ENCODE data around the gene C1orf226. TPM values are rescaled to one million over a fixed set of nuclear protein-coding genes. Genes with fewer than 3 reads are reported as not detected.
A peak's percentile ranks its signal among the peaks of the same experiment; 100 is the strongest.

Gene C1orf226
- total RNA-seq, 3 donors from 2014 or later = 29.1 to 31.2 (median 30.0) TPM

DNA sequence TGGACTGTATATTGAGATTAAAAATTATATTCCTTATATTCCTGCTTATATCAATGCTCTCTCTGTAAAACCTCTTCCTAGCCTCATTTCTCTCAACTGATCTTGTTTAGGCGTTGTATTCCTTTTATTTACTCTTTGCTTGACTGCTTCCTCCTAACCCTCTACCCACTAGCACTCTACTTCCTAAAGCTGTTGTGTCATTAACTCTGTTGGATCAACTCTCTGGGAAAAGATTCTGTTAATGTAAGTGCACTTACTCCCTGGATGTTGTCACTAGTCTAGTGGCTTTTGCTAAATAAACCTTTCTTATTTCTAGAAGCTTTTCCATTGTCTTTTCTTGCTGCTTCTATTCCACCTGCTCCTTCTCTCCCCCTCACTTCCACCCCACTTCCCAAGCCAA, 11.4 kb upstream of the C1orf226 start:
- intact Hi-C loops (cut with DNase I, micrococcal nuclease) = no loop called here
- Histone ChIP-seq H3K4me1 (ENCODE audit: low read depth) (peaks cover 35% of the 10 kb centered on the region), H3K36me3 (ENCODE audit: low read depth) (no peaks in the 10 kb centered on the region), H3K4me3 (no peak overlapping the region), H3K9me3 (no peaks in the 10 kb centered on the region)
- TF ChIP-seq, protein P1, sequence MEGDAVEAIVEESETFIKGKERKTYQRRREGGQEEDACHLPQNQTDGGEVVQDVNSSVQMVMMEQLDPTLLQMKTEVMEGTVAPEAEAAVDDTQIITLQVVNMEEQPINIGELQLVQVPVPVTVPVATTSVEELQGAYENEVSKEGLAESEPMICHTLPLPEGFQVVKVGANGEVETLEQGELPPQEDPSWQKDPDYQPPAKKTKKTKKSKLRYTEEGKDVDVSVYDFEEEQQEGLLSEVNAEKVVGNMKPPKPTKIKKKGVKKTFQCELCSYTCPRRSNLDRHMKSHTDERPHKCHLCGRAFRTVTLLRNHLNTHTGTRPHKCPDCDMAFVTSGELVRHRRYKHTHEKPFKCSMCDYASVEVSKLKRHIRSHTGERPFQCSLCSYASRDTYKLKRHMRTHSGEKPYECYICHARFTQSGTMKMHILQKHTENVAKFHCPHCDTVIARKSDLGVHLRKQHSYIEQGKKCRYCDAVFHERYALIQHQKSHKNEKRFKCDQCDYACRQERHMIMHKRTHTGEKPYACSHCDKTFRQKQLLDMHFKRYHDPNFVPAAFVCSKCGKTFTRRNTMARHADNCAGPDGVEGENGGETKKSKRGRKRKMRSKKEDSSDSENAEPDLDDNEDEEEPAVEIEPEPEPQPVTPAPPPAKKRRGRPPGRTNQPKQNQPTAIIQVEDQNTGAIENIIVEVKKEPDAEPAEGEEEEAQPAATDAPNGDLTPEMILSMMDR (IDR thresholded peaks at IDR 0.05) = no peak
- DNase-seq (no peak), ATAC-seq (peak; percentile 38)

DNA sequence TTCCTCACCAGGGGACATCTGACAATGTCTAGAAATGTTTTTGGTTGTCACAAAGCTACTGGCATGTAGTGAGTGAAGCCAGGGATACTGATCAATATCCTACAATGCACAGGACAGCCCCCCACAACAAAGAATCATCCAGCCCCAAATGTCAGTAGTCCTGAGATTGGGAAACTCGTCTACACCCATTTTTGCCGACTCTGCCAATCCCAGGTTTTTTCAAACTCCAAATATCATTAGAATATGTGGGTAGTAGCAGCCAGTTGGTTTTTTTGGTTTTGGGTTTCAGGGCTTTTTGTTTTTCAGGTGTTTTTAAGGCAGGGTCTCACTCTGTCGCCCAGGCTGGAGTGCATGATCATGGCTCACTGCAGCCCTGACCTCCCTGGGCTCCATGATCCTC, 10.8 kb upstream of the C1orf226 start:
- ATAC-seq (no peak), DNase-seq (no peak)
- Histone ChIP-seq H3K4me3 (no peak overlapping the region), H3K36me3 (ENCODE audit: low read depth) (no peaks in the 10 kb centered on the region), H3K9me3 (no peaks in the 10 kb centered on the region), H3K4me1 (ENCODE audit: low read depth) (peaks cover 35% of the 10 kb centered on the region)
- intact Hi-C loops (cut with DNase I, micrococcal nuclease) = no loop called here
- TF ChIP-seq, protein P1 (IDR thresholded peaks at IDR 0.05) = no peak

DNA sequence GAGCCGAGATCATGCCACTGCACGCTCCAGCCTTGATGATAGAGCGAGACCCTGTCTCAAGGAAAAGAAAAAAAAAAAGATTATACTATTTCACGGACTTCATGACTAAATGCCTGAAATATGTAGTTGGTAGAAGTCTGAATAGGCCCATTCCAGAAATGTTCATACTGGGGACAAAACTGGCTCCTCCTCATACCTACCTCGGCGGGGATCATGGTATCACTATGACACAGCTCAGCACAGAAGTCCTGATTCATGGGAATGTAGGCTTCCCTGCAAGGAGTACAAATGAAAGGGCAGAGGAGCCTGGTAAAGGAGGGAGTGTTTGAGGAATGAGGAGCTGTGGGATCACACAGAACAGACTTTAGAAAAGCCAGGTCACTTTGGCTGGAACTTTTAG, 9.9 kb upstream of the C1orf226 start:
- Histone ChIP-seq H3K4me3 (no peak overlapping the region), H3K9me3 (no peaks in the 10 kb centered on the region), H3K36me3 (ENCODE audit: low read depth) (no peaks in the 10 kb centered on the region), H3K4me1 (ENCODE audit: low read depth) (peaks cover 35% of the 10 kb centered on the region)
- intact Hi-C loops (cut with DNase I, micrococcal nuclease) = no loop called here
- TF ChIP-seq, protein P1 (IDR thresholded peaks at IDR 0.05) = no peak
- DNase-seq = no peak
- ATAC-seq = no peak

DNA sequence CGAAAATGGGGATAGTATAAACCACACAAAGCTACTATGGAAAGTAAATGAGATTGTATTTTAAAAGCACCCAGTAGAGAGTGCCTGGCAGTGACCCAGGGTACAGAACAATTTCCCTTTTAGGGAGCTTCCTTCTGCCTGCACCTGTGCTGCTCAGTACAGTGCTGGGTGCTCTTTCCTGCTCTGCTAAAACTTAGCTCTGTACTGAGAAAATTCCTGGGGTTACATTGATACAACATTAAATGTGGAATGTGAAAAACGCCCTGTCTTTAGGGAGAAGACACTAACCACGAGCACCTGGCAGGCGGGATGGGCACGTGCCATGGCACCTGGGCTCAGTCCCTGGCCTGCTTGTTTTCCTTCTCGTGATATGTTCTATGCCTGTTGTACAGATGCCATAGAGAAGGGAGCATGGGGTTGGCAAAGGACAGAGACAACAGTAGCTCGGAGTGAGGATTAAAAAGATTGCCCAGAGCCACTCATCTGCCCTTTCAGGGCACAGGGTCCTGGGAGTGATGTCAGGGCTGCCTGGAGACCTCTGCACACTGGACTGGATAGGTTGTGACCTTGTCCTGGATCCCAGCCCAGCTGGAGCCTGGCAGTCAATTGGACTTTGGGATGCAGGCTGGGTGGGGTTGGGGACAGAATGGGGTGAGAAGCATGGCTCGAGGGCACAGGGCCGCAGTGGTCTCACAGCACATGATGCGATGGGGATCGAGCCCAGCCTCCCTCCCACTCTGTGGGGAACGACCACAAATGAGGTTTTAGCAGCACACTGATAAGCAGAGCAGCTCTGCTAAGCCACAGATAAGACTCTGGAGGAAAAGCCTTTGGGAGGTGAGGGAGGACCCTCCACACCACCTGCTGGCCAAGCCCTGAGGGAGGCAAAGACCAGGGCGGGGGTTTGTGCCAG, 9.1 kb upstream of the C1orf226 start:
- intact Hi-C loops (cut with DNase I, micrococcal nuclease) = no loop called here
- peaks cover 35% of the 10 kb centered on the region for H3K4me1 ChIP-seq (ENCODE audit: low read depth)
- peak; percentile 63 to 72 (median 71) for DNase-seq
- no peak overlapping the region for H3K4me3 ChIP-seq
- no peaks in the 10 kb centered on the region for H3K36me3 ChIP-seq (ENCODE audit: low read depth)
- no peaks in the 10 kb centered on the region for H3K9me3 ChIP-seq
- TF ChIP-seq, protein P1 (IDR thresholded peaks at IDR 0.05) = no peak
- ATAC-seq = peak; percentile 59

DNA sequence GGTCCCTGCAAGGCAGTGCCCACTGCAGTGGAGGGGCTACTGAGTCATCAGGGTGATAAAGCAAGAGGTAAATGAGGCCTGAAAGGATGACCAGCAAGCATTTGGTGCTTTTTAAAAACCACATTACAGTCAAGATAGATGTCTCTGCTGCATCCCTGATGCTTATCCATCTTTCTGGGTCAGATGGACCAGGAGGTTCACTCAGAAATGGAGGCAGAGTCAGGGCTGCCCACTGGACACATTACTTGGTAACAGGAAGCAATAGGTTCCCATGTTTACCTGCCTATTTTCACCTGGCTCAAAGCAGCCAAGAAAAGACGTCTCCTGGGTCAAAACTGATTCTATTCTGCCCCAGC, 8.5 kb upstream of the C1orf226 start:
- no peak for DNase-seq
- no peaks in the 10 kb centered on the region for H3K36me3 ChIP-seq (ENCODE audit: low read depth)
- no peak for ATAC-seq
- H3K4me3 ChIP-seq = no peak overlapping the region
- intact Hi-C loops (cut with DNase I, micrococcal nuclease) = no loop called here
- no peaks in the 10 kb centered on the region for H3K9me3 ChIP-seq
- TF ChIP-seq, protein P1 (IDR thresholded peaks at IDR 0.05) = no peak
- peaks cover 32% of the 10 kb centered on the region for H3K4me1 ChIP-seq (ENCODE audit: low read depth)

Data from mucosa of descending colon (tissue), 3 donors.